H4 (cell line): Measurements from ENCODE around the gene ZPR1. TPM values are rescaled to one million over a fixed set of nuclear protein-coding genes. Genes with fewer than 3 reads are reported as not detected.
"Not testable (repeated sequence)": the region's sequence is repeated elsewhere in the genome, so short reads cannot be mapped to it uniquely, and the experiment has no call there.

Source experiments
- DNase-seq: peaks from one replicate; pipeline ENCODE4 v3.0.0-alpha.2; 2015; ENCODE audit warnings: low spot score
- total RNA-seq: library from RNA; depleted of rRNA; stranded (reverse); fragments of >200 nt; shearing (Covaris generic); gene quantifications from 2 replicates; pipeline ENCODE4 v1.2.3, GENCODE V29; 2014; rRNA removed

Gene ZPR1, protein sequence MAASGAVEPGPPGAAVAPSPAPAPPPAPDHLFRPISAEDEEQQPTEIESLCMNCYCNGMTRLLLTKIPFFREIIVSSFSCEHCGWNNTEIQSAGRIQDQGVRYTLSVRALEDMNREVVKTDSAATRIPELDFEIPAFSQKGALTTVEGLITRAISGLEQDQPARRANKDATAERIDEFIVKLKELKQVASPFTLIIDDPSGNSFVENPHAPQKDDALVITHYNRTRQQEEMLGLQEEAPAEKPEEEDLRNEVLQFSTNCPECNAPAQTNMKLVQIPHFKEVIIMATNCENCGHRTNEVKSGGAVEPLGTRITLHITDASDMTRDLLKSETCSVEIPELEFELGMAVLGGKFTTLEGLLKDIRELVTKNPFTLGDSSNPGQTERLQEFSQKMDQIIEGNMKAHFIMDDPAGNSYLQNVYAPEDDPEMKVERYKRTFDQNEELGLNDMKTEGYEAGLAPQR
- total RNA-seq = 83.6 and 108 TPM in 2 replicates

DNA sequence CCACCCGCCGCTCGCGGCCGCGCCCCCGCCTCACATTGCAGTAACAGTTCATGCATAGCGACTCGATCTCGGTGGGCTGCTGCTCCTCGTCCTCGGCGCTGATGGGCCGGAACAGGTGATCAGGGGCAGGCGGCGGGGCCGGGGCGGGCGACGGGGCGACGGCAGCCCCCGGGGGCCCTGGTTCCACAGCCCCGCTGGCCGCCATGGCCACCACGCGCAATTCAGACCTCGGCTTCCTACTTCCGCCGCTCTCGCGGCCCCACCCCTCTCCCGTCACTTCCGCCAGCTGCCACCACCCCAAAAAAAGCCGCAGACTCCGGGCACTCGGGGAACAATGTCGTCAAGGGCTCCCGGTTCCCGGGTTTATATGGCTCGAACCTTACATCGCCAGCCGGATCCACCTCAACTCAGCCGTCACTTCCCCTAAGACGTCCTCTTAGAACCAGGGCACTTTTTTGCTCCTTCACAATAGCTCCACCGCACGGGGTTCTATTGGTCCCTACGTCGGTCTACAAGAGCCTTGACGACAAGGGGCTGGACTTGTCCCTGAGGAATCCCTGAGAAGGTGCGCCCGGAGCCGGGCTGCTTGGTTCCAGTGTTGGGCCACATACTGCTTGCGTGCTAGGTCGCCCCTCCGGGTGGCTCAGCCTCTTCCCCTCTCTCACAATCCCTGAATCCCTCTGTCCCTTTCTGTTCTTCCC is at the start of gene ZPR1:
Gene ZPR1 (minus strand): TSS at position 238 of the 701 bp plus-strand sequence. CDS start 33 bp downstream, at position 205.
- peak; percentile 51 for DNase-seq

DNA sequence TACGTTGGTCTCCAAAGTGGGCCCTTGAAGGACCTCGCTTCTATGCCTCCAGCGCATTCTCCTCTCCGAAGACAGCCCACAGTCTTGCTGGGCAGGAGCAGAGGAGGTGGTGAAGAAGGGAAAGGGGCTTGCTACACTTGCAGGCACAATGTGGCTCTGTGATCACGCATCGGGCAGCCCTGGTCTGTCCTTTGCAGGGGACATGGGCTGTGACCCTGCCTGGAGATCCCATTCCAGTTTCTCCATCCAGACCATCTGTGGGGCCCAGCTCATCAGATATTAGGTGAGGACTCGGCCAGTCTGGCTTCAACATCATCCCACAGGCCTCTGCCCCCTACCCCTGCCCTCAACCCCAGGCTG is 48.8 kb upstream of the ZPR1 start:
- no peak for DNase-seq

DNA sequence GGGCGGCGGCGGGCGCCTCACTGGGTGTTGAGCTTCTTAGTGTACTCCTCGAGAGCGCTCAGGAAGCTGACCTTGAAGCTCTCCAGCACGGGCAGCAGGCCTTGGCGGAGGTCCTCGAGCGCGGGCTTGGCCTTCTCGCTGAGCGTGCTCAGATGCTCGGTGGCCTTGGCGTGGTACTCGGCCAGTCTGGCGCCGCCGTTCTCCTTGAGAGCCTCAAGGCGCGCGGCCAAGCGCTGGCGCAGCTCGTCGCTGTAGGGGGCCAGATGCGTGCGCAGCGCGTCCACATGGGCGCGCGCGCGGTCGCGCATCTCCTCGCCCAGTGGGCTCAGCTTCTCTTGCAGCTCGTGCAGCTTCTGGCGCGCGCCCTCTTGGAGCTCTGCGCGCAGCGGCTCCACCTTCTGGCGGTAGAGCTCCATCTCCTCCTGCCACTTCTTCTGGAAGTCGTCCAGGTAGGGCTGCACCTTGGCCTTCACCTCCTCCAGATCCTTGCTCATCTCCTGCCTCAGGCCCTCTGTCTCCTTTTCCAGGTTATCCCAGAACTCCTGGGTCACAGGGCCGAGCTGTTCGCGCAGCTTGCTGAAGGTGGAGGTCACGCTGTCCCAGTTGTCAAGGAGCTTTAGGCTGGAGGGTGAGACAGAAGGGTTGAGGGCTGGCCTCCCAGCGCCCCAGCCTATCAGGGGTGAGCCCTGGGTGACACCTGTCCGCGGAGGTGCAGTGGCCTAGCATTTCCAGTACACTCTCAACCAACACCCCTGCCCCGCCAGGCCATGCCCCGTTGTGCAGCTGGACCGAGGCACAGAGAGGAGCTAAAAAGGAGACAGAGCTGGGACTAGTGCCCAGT is 48.2 kb upstream of the ZPR1 start:
- DNase-seq = peak; percentile 83

DNA sequence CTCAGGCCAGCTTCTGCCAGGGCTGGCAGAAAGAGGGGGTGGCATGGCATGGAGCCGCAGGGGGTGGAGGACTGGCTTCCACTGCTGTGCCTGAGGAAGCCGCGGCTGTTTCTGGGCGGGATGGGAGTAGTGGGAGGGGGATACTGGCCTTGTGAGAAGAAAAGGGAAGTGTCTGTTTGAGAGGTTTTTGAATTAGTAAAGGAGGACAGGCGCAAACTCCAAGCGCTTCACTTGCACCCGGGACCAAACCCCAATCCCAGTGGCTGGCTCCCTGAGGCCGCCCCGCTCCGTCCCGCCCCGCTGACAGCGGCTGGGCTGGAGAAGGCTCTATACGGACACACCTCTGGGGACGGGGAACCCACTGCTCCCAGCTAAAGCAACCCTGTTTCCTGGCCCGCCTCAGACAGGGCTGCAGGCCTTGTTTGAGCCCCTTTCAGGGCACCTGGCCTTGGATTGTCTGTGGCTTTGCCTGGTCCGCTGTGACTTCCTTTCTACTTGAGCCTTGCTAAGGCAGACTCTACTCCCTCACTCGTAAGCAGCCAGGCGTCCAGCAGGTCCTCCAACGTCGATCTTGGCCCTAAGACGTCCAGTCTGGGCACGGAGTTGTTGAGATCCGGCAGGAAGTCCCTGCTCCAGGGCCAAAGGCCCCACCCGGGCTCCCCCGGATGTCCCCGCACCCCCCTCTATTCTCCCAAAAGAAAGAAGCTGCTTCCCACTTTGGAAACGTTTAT is 47.4 kb upstream of the ZPR1 start:
- no peak for DNase-seq

DNA sequence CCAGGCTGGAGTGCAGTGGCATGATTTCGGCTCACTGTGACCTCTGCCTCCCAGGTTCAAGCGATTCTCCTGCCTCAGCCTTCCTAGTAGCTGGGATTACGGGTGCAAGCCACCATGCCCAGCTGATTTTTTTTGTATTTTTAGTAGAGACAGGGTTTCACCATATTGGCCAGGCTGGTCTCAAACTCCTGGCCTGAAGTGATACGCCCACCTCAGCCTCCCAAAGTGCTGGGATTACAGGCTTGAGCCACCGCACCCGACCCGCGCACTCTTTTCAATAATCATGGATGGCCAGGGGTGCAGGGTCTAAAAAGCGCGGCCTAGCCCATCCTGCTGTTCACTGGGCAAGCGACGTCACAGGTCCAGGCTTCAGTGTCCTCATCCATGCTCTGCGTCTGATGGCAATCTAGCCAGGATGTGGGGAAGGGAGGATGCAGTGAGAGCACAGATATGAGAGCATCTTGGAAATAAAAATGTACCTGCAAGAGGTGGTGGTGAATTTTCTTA is 46.8 kb upstream of the ZPR1 start:
- not testable (repeated sequence) for DNase-seq

DNA sequence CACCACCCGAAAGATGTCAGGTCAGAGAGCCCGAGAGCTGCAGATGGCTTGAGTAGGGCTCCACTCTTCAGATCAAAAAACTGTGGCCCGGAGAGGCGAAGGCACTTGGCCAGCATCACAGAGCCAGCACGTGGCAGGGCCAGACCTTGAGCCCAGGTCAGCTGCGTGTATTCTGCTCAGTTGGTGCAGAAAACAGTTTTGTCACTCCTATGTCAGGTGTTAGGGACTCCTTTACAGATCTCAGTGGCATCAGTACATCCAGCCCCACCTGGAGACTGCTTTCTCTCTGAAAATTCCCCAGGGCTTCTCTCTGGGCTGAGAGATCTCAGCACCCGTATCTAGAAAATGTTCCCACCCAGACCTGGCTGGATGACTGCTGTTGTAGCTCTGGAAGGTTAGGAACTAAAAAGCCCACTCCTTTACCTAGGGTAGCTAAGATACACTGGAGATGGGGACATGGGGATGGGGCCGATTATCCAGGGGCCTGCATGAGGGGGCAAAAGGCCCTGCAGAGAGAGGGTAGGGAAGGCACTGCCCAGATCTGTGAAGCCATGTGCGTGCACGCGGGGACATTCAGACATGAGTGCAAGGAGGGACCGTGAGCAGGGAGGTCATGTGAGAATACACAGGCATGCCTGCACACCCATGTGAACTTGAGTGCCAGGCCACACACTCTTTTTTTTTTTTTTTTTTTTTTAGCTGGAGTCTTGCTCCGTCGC is 46.2 kb upstream of the ZPR1 start:
- no peak for DNase-seq

DNA sequence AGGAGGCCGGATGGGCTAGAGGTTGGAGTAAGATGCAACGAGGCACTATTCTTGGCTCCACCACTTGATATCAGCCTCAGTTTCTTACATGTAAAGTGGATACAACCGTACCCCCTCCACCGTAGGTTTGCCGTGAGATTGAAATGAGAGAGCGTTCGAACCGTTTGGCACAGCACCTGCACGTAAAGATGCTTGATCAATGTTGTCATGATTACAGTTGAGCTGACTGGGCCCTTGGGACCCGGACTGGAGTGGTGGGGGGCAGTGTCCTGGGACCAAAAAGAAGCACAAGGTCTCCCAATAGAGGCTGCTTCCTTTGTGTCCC is 45.6 kb upstream of the ZPR1 start:
- DNase-seq = no peak

DNA sequence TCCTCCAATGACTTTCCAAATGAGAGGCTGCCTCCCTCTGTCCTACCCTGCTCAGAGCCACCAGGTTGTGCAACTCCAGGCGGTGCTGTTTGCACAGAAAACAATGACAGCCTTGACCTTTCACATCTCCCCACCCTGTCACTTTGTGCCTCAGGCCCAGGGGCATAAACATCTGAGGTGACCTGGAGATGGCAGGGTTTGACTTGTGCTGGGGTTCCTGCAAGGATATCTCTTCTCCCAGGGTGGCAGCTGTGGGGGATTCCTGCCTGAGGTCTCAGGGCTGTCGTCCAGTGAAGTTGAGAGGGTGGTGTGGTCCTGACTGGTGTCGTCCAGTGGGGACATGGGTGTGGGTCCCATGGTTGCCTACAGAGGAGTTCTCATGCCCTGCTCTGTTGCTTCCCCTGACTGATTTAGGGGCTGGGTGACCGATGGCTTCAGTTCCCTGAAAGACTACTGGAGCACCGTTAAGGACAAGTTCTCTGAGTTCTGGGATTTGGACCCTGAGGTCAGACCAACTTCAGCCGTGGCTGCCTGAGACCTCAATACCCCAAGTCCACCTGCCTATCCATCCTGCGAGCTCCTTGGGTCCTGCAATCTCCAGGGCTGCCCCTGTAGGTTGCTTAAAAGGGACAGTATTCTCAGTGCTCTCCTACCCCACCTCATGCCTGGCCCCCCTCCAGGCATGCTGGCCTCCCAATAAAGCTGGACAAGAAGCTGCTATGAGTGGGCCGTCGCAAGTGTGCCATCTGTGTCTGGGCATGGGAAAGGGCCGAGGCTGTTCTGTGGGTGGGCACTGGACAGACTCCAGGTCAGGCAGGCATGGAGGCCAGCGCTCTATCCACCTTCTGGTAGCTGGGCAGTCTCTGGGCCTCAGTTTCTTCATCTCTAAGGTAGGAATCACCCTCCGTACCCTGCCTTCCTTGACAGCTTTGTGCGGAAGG is 44.8 kb upstream of the ZPR1 start:
- DNase-seq = no peak

DNA sequence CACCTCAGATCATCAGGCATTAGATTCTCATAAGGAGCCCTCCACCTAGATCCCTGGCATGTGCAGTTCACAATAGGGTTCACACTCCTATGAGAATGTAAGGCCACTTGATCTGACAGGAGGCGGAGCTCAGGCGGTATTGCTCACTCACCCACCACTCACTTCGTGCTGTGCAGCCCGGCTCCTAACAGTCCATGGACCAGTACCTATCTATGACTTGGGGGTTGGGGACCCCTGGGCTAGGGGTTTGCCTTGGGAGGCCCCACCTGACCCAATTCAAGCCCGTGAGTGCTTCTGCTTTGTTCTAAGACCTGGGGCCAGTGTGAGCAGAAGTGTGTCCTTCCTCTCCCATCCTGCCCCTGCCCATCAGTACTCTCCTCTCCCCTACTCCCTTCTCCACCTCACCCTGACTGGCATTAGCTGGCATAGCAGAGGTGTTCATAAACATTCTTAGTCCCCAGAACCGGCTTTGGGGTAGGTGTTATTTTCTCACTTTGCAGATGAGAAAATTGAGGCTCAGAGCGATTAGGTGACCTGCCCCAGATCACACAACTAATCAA is 44.0 kb upstream of the ZPR1 start:
- no peak for DNase-seq

DNA sequence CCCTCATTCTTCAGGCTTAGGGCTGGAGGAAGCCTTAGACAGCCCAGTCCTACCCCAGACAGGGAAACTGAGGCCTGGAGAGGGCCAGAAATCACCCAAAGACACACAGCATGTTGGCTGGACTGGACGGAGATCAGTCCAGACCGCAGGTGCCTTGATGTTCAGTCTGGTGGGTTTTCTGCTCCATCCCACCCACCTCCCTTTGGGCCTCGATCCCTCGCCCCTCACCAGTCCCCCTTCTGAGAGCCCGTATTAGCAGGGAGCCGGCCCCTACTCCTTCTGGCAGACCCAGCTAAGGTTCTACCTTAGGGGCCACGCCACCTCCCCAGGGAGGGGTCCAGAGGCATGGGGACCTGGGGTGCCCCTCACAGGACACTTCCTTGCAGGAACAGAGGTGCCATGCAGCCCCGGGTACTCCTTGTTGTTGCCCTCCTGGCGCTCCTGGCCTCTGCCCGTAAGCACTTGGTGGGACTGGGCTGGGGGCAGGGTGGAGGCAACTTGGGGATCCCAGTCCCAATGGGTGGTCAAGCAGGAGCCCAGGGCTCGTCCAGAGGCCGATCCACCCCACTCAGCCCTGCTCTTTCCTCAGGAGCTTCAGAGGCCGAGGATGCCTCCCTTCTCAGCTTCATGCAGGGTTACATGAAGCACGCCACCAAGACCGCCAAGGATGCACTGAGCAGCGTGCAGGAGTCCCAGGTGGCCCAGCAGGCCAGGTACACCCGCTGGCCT is 42.5 kb upstream of the ZPR1 start:
- no peak for DNase-seq

DNA sequence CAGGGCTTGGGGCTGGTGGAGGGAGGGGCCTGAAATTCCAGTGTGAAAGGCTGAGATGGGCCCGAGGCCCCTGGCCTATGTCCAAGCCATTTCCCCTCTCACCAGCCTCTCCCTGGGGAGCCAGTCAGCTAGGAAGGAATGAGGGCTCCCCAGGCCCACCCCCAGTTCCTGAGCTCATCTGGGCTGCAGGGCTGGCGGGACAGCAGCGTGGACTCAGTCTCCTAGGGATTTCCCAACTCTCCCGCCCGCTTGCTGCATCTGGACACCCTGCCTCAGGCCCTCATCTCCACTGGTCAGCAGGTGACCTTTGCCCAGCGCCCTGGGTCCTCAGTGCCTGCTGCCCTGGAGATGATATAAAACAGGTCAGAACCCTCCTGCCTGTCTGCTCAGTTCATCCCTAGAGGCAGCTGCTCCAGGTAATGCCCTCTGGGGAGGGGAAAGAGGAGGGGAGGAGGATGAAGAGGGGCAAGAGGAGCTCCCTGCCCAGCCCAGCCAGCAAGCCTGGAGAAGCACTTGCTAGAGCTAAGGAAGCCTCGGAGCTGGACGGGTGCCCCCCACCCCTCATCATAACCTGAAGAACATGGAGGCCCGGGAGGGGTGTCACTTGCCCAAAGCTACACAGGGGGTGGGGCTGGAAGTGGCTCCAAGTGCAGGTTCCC is 41.8 kb upstream of the ZPR1 start, which contains the start of gene APOC3:
Gene APOC3 (plus strand): TSS at position 383 of the 659 bp plus-strand sequence. CDS start 676 bp downstream, outside the sequence.
- no peak for DNase-seq

DNA sequence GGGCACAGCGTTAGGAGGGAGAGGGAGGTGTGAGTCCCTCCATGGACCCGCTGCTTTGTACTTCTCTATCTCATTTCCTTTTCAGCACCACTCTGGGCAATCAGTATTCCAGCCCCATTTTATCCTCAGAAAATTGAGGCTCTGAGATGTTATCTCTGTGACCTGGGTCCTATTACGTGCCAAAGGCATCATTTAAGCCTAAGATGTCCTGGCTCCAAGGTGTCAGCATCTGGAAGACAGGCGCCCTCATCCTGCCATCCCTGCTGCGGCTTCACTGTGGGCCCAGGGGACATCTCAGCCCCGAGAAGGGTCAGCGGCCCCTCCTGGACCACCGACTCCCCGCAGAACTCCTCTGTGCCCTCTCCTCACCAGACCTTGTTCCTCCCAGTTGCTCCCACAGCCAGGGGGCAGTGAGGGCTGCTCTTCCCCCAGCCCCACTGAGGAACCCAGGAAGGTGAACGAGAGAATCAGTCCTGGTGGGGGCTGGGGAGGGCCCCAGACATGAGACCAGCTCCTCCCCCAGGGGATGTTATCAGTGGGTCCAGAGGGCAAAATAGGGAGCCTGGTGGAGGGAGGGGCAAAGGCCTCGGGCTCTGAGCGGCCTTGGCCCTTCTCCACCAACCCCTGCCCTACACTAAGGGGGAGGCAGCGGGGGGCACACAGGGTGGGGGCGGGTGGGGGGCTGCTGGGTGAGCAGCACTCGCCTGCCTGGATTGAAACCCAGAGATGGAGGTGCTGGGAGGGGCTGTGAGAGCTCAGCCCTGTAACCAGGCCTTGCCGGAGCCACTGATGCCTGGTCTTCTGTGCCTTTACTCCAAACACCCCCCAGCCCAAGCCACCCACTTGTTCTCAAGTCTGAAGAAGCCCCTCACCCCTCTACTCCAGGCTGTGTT is 41.1 kb upstream of the ZPR1 start:
- DNase-seq = no peak

DNA sequence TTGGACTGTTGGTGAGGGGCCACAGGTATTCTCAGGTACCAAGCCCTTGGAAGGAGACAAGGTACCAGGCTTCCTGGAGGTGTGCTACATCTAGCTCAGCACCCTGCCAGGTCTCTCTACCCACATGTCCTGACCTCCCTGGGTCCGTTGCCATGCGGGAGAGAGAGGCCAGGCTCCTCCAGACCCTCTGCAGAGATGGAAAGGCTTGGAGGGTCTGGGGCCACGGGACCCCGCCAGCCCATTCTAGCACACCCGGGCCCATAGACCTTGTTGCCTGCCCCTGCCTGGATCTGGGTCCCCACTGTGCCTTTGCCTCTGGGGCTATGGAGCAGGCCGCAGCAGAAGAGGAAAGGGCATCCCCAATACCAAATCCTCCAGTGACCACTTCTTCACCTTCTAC is 39.6 kb upstream of the ZPR1 start:
- no peak for DNase-seq

DNA sequence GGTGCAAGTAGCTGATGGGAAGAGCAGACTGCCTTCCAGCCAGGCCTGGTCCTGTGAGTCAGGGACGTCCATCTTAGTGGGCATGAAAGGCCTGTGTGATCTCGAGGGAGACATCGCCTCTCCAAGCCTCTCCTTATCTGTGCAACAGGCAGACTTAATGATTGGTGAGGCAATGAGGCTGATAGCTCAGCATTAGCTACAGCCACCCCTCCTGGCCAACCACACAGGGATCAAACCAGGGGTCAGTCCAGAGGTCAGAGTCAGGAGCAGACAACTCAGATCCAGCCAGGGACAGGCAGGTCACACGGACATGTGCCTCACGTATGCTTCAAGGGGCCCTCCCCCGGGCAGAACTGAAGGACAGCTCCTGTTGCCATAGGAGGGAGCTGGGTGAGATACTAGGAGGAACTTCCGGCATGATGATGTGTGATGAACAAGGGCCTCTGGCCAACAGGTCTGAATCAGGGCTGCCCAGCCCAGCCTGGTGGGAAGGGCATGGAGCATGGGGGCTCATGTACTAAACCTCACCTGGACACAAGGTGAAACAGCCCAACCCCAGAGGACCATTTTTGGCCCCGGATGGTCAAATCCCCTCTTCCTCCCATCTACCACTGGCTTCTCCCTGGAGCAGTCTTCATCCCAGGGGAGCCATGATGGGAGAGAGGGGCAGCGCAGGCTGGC is 39.1 kb upstream of the ZPR1 start:
- no peak for DNase-seq

DNA sequence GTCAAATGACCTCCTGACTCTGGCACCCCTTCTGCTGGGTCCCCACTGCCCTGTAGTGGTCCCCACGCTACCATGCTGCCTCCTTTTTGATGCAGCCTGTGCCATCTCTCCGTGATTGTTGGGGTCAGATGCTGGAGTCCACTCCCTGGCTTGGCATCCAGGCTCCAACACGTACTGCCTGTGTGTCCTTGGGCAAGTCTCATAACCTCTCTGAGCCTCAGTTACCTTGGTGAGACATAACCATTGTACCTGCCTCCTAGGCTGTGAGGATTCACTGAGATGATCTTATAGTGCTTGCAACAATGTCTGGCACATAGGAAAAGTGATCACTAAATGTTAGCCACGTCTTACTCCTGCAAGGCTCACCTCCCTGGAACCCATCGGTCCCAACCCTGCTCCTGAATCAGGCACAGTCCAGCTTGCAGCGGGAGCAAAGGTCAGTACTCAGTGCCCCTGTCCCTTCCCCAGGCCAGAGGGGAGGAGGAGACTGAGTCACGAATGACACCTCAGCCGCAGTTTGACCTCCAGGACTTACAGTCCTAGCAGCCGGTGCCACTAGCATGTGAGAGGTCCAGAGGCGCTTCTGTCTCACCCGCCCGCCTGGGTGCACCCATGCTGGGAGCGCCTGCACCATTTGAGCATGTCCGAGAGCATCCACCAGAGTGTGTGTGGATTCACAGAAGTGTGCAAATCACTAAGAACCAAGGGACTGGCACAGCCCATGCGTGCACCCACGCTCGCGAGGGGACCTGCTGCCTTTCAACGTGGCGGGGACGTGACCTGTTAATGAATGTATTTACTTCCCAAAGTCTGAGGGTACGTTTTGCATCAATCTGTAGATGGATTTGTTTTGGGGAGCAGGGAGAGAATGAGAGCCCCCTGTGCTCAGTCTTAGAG is 38.3 kb upstream of the ZPR1 start:
- DNase-seq = no peak
